ENCODE data around the gene ANKRD65.
"Not testable (repeated sequence)": the region's sequence is repeated elsewhere in the genome, so short reads cannot be mapped to it uniquely, and the experiment has no call there.

The ANKRD65 gene

DNA sequence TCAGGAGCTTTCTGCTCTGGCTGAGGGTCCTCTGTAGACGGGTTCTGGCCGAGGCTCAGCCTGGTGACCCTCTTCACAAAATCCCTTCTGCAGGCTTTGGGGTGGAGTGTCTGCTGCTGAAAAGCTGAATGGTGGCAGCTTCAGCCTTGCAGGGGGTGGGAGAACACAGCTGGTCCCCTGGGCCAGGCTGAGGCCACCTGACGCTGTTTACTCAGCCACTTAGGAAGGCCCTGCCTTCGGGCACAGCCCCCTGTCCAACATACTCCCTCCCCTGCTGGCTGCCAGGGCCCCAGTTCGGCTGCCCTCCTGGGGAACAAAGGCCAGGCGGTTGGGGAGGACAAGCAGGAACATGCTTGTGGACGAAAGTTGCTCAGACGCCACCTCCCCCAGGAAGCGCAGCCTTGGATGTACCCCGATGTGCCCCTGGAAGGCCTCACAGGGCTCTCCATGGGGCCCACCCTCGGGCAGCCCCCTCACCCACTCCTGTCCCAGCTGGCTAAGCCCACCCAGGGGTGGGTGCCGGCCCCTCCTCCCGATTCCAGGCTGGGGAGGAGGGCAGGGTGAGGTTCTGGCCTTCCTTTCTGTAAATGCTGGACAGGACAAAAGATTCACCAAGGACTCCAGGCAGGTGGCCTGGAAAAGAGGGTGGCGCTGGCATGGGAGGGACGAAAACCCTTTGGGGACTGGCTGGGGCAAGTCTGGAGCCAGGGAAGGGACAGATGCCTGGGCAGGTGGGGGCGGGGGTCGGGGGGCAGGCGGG is at the start of gene ANKRD65:
TSS of gene ANKRD65 (minus strand) at position 130 of the 760 bp plus-strand sequence. CDS start 271 bp downstream, outside the sequence.
- no peak for DNase-seq

DNA sequence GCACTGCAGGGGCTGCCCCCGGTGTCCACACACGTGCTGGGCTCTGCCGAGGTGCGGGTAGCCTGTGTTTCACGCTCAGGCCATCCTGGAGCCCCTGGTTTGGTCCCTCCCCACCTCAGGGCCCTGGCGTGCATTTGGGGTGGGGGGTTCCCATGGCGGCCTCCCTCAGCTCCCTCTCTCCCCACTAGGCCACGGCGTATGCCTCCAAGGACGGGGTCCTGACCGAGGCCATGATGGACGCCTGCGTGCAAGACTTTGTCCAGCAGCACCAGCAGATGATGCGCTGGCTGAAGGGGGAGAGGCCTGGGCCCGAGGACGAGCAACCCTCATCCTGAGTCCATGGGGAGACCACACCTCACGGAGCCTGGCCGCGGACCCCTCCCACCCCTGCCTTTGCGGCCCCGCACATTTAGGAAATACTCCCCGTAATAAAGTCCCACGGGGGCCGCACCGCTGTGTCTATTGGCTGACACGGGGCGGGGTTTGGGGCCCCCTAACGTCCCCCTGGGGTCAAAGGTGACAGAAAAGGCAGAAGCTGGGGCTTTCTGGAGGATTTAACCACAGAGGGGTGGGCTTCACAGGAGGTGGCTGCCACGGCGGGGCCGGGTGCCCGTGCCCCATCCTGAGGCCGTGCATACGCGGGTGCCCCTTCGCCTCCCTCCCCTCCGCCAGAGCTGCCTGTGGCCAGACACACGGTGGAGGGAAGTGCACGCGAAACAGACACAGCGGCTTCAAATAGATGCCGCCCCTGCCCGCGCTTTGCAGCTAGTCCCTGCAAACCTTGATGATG is 47.3 kb upstream of the ANKRD65 start:
- DNase-seq, result not testable (repeated sequence)

GRCh38 chr1:1463312-1463711 is 42.2 kb upstream of the ANKRD65 start:
- DNase-seq, result no peak

DNA sequence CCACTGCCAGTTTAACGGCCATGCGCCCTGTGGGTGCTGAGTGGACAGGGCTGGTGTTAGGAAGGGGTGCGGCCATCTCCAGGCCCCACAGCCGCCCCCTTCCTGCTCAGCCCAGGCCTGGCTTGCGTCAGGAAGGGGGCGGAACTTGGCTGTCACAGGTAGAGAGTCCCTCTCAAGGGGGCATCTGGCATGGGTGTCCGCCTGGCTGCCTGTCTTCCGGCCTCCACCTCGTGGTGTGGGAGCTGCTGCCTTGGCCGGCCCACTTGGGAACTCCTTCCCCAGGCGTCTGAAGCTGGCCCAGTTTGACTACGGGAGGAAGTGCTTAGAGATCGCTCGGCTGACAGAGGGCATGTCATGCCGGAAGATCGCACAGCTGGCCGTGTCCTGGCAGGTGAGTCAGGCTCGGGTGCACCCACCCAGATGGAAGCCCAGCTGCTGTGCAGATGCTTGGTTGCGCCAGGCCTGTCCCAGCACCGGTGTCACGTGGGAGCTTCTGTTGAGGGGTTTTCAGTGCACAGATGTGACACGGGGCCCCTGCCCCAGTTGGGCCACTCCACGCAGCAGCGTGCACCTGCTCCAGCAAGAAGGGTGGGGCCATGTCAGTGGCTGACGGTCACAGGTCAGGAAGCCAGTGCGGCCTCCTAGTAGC is 41.4 kb upstream of the ANKRD65 start:
- DNase-seq, result no peak

DNA sequence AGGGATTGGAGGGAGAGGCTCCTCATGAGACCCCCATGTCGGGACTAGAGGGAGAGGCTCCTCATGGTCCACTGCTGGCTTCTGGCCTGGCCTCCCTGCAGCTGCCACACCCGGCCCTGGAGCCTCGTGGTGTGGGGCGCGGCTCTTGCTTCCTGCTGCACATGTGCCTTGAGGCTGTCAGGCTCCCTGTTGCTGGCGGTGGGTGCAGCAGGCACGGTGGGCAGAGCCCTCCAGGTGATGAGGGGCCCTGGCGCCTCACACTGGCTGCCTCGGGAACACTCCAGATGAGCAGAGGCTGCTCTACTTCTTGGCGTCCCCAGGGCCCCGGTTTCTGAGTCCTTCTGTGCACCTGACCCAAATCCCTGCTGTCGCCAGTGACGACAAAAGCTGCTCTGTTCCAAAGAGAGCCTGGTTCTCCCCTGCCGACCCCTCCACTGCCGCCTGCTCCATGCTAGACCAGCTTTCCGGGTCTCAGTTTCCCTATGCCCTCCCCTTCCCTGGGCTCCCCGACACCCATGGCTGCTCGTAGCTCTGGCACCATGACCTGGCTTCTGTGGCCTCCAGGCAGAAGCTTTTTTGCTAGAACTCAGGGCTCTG is 40.7 kb upstream of the ANKRD65 start:
- no peak for DNase-seq

GRCh38 chr1:1460540-1461130 is 39.6 kb upstream of the ANKRD65 start:
- no peak for DNase-seq

GRCh38 chr1:1459711-1460110 is 38.6 kb upstream of the ANKRD65 start:
- DNase-seq, result not testable (repeated sequence)

DNA sequence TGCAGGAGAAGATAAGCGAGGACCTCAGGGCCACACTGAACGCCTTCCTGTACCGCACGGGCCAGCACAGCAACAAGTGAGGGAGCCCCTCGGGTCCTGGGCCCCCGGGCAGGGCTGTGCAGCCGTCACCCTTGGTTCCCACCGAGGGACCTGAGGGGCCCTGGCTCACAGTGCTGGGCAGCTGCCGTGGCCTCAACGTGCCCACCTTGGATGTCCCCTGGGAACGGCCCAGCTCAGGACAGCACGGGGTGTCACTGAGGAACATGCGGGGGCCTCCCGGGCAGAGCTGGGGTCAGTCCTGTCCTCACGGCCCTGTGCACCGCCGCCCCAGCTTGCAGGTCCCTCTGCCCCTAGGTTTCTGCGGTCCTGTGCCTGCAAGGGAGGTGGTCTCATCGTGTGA is 38.1 kb upstream of the ANKRD65 start:
- DNase-seq, result not testable (repeated sequence)

- DNase-seq, result not testable (repeated sequence)
Observed at GRCh38 chr1:1456683-1457255, 35.7 kb upstream of the ANKRD65 start.

GRCh38 chr1:1455934-1456333 is 34.9 kb upstream of the ANKRD65 start:
- DNase-seq, result not testable (repeated sequence)

DNA sequence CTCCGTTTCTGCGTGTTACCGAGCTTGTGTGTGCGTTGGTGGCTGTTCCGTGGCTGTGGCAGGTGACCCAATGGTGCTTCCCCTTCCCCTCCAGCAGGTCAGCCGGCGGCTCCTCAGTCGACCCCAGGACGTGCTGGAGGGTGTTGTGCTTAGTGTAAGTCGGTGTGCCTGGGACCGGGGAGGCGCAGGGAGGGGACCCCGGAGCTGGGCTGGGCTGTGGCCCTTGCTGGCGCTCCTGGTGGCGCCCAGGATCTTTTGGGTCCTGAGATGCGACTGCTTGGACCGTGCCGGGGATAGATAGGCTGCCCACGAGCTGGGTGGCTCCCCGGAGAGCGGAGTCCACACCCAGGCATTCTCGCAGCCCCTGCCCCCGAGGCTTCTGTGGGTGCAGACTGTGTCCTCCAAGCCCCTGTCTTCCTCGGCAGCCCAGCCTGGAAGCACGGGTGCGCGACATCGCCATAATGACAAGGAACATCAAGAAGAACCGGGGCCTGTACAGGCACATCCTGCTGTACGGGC is 34.3 kb upstream of the ANKRD65 start:
- DNase-seq, result no peak

GRCh38 chr1:1454286-1455056 is 33.4 kb upstream of the ANKRD65 start:
- DNase-seq, result not testable (repeated sequence)

GRCh38 chr1:1452882-1453281 is 31.8 kb upstream of the ANKRD65 start:
- DNase-seq, result no peak

DNA sequence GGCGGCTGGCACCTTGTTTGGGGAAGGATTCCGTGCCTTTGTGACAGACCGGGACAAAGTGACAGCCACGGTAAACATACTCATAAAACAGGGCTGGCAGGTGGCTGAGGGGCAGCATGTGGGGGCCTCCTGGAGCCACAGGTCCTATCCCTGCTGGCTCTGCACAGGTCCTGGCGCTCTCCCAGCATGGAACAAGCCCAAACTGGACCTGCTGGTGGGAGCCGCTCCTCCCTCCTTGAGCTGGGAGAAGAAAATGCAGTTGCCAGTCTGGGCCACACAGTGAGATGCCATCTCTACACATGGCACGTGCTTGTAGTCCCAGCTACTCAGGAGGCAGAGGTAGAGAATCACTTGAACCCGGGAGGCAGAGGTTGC is 31.3 kb upstream of the ANKRD65 start:
- not testable (repeated sequence) for DNase-seq

- no peak for DNase-seq
Observed at GRCh38 chr1:1451696-1452364, 30.8 kb upstream of the ANKRD65 start.

- DNase-seq, result not testable (repeated sequence)
Observed at GRCh38 chr1:1450616-1451015, 29.5 kb upstream of the ANKRD65 start.

DNA sequence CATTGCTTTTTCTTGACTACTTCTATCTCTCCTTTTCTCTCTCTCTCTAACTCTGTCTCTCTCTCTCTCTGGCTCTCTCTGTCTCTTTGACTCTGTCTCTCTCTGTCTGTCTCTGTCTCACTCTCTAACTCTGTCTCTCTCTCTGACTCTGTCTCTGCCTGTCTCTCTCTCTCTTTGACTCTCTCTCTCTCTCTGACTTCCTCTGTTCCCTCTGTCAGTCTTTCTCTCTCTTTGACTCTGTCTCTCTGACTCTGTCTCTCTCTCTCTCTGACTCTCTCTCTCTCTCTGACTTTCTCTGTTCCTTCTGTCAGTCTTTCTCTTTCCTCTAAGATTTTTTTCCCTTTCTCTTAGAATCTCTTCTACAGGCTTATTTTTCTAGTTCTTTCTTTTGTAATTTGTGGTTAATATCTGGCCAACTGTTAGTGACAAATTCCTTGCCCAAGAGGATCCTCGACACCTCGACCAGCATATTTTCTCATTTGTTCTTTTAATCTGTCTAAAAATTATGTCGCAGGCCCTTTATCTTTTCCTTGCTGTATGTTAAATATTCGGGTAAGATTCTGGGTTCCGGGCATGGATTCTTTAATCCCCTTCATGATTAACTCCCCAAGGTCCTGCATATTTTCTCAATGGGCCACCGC is 28.1 kb upstream of the ANKRD65 start, which contains the start of gene ATAD3C:
TSS of gene ATAD3C (plus strand) at position 591 of the 641 bp plus-strand sequence. CDS start 995 bp downstream, outside the sequence.
- no peak for DNase-seq

- not testable (repeated sequence) for DNase-seq
Observed at GRCh38 chr1:1446631-1447030, 25.6 kb upstream of the ANKRD65 start.

DNA sequence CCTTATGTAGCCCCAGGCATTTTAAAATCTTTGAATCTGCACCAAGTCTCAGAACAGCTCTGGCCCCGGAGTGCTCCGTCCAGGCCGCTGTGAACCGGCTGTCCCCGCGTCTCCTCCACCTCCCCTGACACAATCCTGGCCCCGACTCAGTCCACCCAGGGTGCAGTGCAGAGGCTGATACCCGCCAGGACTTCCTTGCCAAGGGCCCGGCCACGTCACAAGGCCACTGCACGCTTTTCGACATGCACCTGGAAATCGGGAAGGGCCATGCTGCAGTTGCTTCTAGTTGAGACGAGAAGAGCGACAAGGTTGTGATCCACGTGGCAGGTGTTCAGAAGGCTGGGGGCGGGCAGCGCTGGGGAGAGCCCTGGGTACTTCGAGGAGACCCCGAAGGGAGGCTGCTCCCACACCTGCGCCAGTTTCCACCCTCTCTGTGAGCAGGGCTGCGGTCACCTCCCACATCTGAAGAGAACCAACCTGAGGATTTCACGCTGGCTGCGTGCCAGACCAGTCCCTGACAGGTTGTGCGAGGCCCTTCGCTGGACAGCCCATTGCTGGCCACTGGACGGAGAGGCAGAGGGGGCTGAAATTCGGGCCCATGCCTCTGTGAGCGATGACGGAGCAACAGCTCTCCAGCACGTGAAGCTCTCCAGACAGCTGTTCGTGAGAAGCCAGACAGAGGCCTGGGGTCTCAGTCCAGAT is 21.1 kb upstream of the ANKRD65 start:
- DNase-seq, result no peak

All from NCI-H1930 (cell line).